ENCODE data around the gene PLEK2. TPM values are rescaled to one million over a fixed set of nuclear protein-coding genes. Genes with fewer than 3 reads are reported as not detected.
"Not testable (repeated sequence)": the region's sequence is repeated elsewhere in the genome, so short reads cannot be mapped to it uniquely, and the experiment has no call there.

PLEK2 gene
- total and polyA plus RNA-seq, 11 donors, result 0.30 to 2.6 (median 0.87) TPM; not detected in 4

GRCh38 chr14:67352055-67352454 lies 59.9 kb downstream of the PLEK2 start:
- Histone ChIP-seq H3K27me3 (no peaks in the 10 kb centered on the region), H3K4me3 (no peak overlapping the region), H3K4me1 (peaks cover 0 to 13% (median 11%) of the 10 kb centered on the region in 12 donors), H3K27ac (no peak overlapping the region), H3K36me3 (peaks cover 0 to 62% (median 58%) of the 10 kb centered on the region in 9 donors), H3K9me3 (no peaks in the 10 kb centered on the region)
- DNase-seq (no peak), ATAC-seq (no peak)
- intact Hi-C loops (cut with DNase I), result loop anchor here in 1 of 10 donors (10.0 kb wide), 1 partner anchor 107 kb away; the partner anchor contains the start of gene PALS1
- TF ChIP-seq POLR2A (IDR thresholded peaks at IDR 0.05), result no peak
- TF ChIP-seq, protein P1, sequence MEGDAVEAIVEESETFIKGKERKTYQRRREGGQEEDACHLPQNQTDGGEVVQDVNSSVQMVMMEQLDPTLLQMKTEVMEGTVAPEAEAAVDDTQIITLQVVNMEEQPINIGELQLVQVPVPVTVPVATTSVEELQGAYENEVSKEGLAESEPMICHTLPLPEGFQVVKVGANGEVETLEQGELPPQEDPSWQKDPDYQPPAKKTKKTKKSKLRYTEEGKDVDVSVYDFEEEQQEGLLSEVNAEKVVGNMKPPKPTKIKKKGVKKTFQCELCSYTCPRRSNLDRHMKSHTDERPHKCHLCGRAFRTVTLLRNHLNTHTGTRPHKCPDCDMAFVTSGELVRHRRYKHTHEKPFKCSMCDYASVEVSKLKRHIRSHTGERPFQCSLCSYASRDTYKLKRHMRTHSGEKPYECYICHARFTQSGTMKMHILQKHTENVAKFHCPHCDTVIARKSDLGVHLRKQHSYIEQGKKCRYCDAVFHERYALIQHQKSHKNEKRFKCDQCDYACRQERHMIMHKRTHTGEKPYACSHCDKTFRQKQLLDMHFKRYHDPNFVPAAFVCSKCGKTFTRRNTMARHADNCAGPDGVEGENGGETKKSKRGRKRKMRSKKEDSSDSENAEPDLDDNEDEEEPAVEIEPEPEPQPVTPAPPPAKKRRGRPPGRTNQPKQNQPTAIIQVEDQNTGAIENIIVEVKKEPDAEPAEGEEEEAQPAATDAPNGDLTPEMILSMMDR (IDR thresholded peaks at IDR 0.05), result no peak
- WGBS, 4 donors, result 79 to 93% (median 86%) methylated on average over 5 of the region's 5 CpGs

DNA sequence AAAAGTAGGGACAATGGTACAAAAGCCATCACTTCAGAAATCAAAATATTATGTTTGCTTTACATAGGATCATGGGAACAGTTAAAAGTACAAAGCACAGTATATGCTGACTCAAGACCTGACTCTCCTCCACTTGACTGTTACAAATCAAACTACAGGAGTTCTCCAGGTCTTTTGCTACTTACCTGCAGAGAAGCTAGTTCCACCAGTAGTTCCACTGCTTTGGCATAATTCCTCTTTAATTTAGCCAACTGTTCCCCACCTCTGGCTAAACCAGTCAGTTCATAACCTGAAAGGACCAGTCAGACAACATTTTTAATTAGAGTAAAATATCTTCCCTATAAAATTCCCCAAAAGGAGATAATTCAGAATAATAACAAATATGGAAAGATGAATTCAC lies 66.4 kb downstream of the PLEK2 start:
- DNase-seq (no peak), ATAC-seq (no peak)
- H3K9me3 ChIP-seq, result no peaks in the 10 kb centered on the region
- no peaks in the 10 kb centered on the region for H3K27me3 ChIP-seq
- H3K4me1 ChIP-seq, result no peaks in the 10 kb centered on the region
- H3K36me3 ChIP-seq, result peaks cover 4 to 95% (median 88%) of the 10 kb centered on the region in 9 donors
- H3K27ac ChIP-seq, result no peak overlapping the region
- TF ChIP-seq, protein P1 (IDR thresholded peaks at IDR 0.05), result no peak
- TF ChIP-seq POLR2A (IDR thresholded peaks at IDR 0.05), result no peak
- H3K4me3 ChIP-seq, result no peak overlapping the region
- intact Hi-C loops (cut with DNase I), result no loop called here

DNA sequence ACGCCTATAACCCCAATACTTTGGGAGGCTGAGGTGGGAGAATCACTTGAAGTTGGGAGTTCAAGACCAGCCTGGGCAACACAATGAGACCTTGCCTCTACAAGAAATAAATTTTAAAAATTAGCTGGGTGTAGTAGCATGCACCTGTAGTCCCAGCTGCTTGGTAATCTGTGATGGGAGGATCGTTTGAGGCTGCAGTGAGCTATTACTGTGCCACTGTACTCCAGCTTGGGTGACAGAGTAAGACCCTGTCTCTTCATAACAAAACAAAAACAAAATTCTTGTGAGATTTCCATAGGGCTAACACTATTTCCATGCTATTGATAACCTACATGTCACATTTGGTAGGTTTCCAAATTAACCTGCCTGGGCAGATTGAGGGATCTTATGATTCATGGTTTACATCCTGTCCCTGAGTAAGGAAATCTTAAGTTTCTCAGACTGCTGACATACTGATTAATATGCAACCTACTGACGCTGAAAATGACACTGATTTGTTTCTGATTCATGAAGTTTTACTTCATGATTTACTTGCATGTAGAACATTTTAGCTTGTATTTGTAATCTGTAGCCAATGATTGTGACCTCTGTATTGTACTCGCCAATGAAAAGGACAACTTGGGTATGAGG lies 68.2 kb downstream of the PLEK2 start:
- intact Hi-C loops (cut with DNase I), result no loop called here
- Histone ChIP-seq H3K27ac (no peak overlapping the region), H3K4me1 (no peaks in the 10 kb centered on the region), H3K9me3 (no peaks in the 10 kb centered on the region), H3K36me3 (peaks cover 4 to 95% (median 87%) of the 10 kb centered on the region in 9 donors), H3K27me3 (no peaks in the 10 kb centered on the region), H3K4me3 (no peak overlapping the region)
- TF ChIP-seq, protein P1 (IDR thresholded peaks at IDR 0.05), result no peak
- TF ChIP-seq POLR2A (IDR thresholded peaks at IDR 0.05), result no peak
- ATAC-seq (no peak), DNase-seq (no peak)
- 91 to 93% (median 93%) methylated on average over 4 of the region's 4 CpGs for WGBS, 4 donors

DNA sequence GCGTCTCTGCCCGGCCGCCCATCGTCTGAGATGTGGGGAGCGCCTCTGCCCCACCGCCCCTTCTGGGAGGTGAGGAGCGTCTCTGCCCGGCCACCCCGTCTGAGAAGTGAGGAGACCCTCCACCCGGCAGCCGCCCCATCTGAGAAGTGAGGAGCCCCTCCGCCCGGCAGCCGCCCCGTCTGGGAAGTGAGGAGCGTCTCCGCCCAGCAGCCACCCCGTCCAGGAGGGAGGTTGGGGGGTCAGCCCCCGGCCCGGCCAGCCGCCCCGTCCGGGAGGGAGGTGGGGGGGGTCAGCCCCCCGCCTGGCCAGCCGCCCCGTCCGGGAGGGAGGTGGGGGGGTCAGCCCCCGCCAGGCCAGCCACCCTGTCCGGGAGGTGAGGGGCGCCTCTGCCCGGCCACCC lies 70.7 kb downstream of the PLEK2 start:
- peaks cover 4 to 95% (median 86%) of the 10 kb centered on the region in 9 donors for H3K36me3 ChIP-seq
- H3K9me3 ChIP-seq; H3K4me3 ChIP-seq; DNase-seq; H3K27ac ChIP-seq; H3K27me3 ChIP-seq; ATAC-seq; intact Hi-C loops (cut with DNase I); H3K4me1 ChIP-seq: not testable (repeated sequence)
- 97 to 100% (median 98%) methylated on average over 13 to 31 of the region's 31 CpGs for WGBS, 4 donors

Small RNA genes within 50 kb of the gene (microRNA-seq; reads per million reads assigned to microRNA genes)
- gene MIR5694, result 0 reads per million in 4 donors

Other genes with a start within 250 kb of the PLEK2 start
- not detected for gene GARIN2, start 222.7 kb downstream of the PLEK2 start, total RNA-seq
- gene GARIN2, start 222.7 kb downstream of the PLEK2 start, polyA plus RNA-seq, result not detected
- 10 to 100 TPM in 8 of 9 donors, 1 to 10 TPM in 1; 9.9 to 19.9 (median 14.6) TPM for gene PALS1, start 170.7 kb downstream of the PLEK2 start, total RNA-seq
- 1 to 10 TPM; 4.0 to 9.5 TPM for gene PALS1, start 170.7 kb downstream of the PLEK2 start, polyA plus RNA-seq
- gene ATP6V1D, start 52.4 kb downstream of the PLEK2 start, total RNA-seq, result 100 to 1,000 TPM; 106 to 211 (median 167) TPM
- 100 to 1,000 TPM; 130 to 169 TPM for gene ATP6V1D, start 52.4 kb downstream of the PLEK2 start, polyA plus RNA-seq
- gene EIF2S1, start 51.8 kb downstream of the PLEK2 start, total RNA-seq, result 100 to 1,000 TPM in 1 of 9 donors, 10 to 100 TPM in 8; 67.3 to 103 (median 91.7) TPM
- gene EIF2S1, start 51.8 kb downstream of the PLEK2 start, polyA plus RNA-seq, result 100 to 1,000 TPM in 1 of 2 donors, 10 to 100 TPM in 1; 37.6 to 232 TPM
- gene TMEM229B, start 76.6 kb upstream of the PLEK2 start, total RNA-seq, result 1 to 10 TPM in 8 of 9 donors, under 1 TPM in 1; 0.69 to 6.5 (median 2.0) TPM
- 1 to 10 TPM in 1 of 2 donors, under 1 TPM in 1; 0.80 to 1.2 TPM for gene TMEM229B, start 76.6 kb upstream of the PLEK2 start, polyA plus RNA-seq
- gene PLEKHH1, start 121.1 kb upstream of the PLEK2 start, total RNA-seq, result 1 to 10 TPM; 2.4 to 9.2 (median 5.2) TPM
- 1 to 10 TPM; 3.4 to 6.3 TPM for gene PLEKHH1, start 121.1 kb upstream of the PLEK2 start, polyA plus RNA-seq
- gene PIGH, start 188.1 kb upstream of the PLEK2 start, total RNA-seq, result 10 to 100 TPM in 6 of 9 donors, 1 to 10 TPM in 3; 8.0 to 21.3 (median 11.4) TPM
- gene PIGH, start 188.1 kb upstream of the PLEK2 start, polyA plus RNA-seq, result 10 to 100 TPM; 12.2 to 30.0 TPM
- 1 to 10 TPM in 7 of 9 donors, under 1 TPM in 2; 0.61 to 6.3 (median 1.5) TPM for gene ARG2, start 207.8 kb upstream of the PLEK2 start, total RNA-seq
- 10 to 100 TPM in 1 of 2 donors, under 1 TPM in 1; 0.34 to 53.7 TPM for gene ARG2, start 207.8 kb upstream of the PLEK2 start, polyA plus RNA-seq